ENCODE measurements around the gene SLC6A18.

SLC6A18 gene

DNA sequence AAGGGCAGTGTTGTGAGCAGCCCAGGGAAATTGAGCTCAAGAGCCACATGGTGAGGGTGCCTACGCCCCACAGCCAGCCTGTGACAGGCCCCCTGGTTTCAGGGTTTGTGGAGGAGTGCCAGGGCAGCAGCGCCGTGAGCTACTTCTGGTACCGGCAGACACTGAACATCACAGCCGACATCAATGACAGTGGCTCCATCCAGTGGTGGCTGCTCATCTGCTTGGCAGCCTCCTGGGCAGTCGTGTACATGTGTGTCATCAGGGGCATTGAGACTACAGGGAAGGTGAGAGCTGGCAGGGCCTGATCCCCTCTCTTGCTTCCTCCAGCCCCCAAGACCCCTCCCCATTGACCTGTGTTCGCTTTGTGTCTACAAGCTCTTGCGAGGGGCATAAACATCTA is 10.2 kb downstream of the SLC6A18 start:
- peak; percentile 26 for DNase-seq (ENCODE audit: low spot score)

DNA sequence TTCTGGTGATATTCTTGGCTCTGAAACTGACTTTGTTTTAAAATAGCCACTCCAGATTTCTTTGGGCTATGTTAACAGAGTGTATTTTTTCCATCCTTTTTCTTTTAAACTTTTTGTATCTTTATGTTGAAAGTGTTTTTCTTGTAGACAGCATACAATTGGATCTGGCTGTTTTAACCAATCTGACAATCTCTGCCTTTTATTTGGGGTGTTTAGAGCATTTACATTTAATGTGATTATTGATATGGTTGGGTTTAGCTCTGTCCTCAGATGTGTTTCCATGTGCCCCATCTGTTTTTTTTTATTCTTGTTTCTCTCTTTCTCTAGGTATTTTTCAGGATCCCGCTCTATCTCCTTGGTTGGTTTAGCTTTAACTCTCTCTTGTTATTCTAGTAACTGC is 10.7 kb downstream of the SLC6A18 start:
- DNase-seq (ENCODE audit: low spot score): no peak

DNA sequence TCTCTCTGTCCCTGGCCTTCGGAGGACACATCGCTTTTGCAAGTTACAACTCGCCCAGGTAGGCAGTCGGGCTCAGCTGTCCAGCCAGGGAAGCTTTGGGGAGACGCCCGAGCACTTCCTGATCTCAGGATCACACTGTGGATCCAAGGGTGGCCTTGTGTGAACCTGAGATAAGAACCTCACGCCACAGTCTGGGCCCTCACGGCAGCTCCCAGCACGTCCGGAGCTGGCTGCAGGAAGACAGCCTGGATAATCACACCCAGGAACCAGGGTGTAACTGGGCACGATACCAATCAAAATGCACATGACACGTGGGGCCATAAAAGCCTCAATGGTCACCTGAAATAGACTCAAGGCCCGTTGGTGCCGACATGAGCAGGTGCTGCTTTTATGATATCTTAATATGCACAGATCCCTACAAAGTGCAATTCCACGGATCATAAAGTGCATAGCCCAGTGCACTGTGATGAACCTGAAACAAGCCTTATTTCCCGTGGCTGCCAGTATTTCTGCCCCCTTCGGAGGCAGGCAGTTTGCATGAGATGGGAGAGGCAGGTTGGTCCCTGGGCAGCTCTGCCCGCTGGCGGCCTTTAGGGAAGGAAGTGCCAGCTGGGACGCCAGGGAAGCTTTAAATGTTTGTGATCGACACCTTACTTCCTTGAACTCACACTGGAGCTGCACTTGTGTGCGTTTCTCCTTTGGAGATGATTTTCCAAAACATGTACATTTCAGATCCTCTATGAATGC is 14.5 kb downstream of the SLC6A18 start:
- DNase-seq (ENCODE audit: low spot score): no peak

DNA sequence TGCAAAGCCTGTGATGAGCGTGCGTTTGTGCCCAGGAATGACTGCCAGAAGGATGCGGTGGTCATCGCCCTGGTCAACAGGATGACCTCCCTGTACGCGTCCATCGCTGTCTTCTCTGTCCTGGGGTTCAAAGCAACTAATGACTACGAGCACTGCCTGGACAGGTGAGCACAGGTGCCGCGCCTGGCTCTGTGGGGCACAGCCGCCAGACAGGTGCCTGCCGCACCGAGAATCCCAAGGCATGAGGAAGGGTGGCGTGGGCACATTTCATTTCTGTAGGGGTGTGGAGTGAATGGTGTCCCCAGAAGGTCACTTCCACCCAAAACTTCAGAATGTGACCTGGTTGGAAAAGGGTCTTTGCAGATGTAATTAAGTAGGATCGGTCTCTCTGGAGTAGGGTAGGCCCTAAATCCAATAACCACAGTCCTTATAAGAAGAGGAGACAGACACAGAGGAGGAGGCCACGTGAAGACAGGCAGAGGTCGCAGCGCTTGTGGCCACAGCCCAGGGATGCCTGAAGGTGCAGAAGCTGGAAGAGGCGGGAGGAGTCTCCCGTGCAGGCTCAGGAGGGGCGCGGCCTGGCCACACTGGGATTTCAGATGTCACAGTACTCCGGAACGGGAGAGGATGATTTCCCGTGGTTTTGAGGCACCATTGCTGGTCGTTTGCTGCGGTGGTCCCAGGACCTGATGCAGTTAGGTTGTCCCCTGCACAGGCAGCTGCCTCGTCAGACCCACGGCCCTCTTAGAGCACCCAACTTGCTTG is 15.5 kb downstream of the SLC6A18 start:
- DNase-seq (ENCODE audit: low spot score): no peak

DNA sequence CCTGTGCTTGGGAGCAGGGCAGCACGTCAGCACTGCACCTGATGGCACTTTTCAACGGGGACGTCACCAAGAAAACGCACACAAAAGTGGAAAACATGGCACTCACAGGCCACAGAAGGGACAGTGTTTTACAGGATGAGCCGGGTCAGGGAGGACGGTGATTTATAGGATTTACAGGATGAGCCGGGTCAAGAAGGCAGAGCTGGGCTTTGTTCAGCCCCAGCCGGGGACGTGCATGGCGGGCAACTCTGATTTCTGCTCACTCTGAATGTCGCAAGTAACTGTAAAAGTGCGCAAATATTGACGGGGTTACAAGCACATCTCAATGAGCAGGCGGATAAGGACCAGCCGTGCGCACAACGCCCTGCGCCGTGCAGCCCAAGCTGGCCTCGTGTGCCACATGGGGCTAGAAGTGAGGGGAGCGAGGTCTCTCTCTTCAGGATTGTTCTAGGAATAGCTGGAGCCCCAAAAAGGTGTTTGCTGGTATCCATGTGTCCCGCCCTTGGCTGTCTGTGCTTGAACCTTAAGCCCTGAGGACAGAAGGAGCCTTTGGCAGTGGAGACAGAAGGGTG is 16.4 kb downstream of the SLC6A18 start:
- DNase-seq (ENCODE audit: low spot score): no peak

DNA sequence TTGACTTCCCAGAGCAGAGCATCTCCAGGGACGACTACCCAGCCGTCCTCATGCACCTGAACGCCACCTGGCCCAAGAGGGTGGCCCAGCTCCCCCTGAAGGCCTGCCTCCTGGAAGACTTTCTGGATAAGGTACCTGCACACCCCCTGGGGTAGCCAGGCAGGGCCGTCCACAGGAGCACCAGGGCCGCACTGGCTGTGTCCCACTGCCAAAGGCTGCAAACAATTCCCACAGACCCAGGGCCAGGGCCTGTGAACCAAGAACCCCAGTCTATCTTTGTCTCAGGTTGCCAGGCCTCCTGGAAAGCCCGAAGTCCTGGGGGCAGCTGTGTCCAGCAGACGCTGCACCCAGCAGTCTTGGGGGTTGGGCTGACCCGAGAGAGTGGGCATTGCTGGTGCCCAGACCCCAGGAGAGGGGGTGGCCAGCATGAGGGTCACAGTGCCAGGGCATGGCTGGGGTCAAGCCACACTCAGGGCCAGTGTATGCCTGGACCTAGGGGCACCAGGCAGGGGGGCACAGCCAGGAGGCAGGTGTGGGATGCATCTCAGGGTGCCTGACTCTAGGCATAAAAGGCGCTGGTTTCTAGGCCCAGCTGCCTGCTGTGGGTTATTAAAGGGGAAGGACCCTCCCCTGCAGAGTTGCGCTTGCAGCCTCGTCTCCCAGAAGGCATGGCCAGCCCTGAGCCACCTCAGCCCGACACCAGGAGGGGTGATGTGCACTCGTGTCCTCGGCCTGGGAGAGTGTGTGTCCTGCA is 17.7 kb downstream of the SLC6A18 start:
- DNase-seq (ENCODE audit: low spot score): no peak

DNA sequence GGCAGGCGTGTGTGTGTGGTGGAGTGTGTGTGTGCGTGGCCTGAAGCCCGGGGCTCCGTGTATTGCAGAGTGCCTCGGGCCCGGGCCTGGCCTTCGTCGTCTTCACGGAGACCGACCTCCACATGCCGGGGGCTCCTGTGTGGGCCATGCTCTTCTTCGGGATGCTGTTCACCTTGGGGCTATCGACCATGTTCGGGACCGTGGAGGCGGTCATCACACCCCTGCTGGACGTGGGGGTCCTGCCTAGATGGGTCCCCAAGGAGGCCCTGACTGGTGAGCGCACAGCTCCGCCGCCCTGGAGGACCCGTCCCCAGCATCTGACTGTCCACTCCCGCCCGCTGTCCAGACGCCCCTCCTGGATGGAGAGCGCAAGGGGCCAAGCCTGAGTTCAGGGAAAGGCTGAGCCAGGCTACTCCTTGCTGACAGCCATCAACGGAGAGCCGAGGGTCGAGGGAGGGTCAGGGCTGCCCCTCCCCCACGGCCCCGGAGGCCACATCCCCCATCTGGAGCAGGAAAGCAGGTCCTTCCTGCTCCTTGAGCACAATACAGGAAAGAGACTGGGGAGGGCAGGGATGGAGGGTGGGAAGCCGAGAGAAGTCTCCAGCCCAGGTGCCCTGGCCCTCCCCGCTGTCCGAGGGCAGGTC is 18.4 kb downstream of the SLC6A18 start:
- no peak for DNase-seq (ENCODE audit: low spot score)

DNA sequence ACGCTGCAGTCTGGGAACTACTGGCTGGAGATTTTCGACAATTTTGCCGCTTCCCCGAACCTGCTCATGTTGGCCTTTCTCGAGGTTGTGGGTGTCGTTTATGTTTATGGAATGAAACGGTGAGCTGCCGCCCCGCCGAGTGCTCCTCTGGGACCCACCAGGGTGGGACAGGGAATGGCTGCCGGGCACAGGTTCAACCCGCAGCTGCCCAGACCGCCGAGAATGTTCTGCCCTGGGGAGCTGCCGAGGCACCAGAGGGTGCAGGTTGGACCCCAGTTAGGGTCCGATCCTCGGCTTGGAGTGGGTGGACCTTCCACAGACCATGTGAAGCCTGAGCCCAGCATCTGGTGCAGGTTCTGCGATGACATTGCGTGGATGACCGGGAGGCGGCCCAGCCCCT is 19.1 kb downstream of the SLC6A18 start:
- DNase-seq (ENCODE audit: low spot score): no peak

DNA sequence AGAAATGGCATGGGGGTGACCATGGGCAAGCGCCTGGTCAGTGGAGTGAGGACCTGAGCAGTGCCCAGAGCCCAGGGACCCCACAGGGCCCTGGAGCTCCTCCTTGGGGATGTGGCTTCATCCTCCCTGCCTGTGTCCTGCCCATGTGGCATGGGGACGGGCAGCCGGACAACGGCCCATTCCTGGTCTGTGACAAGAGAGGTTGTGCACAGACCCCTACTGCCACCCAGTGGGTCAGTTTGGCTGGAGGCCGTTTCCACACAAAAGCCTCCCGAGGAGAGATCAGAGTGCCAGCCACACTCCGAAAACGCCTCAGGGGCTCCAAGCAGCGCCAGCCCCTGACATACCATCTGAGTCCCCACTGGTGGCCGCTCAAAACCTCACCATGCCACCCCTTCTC is 19.8 kb downstream of the SLC6A18 start:
- DNase-seq (ENCODE audit: low spot score): no peak

DNA sequence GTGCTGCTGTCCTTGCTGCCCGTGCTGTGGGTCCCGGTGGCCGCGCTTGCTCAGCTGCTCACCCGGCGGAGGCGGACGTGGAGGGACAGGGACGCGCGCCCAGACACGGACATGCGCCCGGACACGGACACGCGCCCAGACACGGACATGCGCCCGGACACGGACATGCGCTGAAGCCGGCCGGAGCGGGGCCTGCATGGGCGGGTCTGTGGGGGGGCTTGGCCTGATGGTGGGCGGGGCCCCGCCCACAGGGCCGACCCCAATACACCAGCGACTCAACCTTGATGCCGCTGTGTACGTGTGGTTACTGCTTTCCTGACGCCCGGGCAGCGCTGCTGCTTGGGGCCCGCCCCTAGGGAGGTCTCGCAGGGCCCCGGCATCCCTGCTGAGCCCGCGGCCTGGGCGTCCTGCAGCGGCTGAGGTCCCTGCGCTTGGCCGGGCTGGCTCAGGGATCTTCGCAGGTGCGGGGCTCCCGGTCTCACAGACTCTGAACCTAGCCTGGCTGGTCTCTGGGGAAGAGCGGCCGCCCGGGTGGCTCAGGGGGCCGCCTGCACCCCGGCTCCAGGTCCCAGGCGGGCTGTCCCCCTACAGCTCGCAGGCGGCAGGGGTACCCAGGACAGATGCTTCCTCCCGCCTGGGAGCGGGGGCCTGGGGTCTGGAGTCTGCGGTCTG is 20.9 kb downstream of the SLC6A18 start:
- no peak for DNase-seq (ENCODE audit: low spot score)

DNA sequence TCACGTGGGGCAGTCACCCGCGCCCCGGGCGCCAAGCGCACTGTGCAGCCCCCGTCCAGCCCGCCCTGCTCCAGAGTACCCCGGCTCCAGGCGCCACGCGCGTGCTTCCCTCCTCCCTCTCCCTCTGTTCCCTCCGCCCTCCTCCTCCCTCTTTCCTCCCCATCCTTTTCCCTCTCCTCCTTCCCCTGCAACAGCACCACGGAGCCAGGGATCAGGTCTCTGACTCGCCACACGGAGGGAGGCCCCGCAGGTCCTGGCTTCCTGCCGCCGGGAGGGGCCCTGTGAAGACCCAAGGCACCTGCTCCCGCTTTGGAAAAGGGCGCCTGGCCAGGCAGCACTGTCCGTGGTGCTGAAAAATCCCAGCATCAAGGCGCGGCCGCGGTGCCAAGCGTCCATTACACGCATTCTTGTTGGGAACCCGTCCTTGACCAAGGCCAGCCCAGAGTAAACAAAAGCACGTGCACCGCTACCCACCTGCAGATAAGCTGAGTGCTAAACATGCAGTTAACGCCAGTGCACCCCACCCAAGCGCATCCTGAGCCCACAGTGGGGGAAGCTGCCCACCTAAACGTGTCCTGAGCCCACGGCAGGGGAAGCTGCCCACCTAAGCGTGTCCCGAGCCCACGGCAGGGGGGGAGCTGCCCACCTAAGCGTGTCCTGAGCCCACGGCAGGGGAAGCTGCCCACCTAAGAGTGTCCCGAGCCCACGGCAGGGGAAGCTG is 21.7 kb downstream of the SLC6A18 start:
- DNase-seq (ENCODE audit: low spot score): no peak

DNA sequence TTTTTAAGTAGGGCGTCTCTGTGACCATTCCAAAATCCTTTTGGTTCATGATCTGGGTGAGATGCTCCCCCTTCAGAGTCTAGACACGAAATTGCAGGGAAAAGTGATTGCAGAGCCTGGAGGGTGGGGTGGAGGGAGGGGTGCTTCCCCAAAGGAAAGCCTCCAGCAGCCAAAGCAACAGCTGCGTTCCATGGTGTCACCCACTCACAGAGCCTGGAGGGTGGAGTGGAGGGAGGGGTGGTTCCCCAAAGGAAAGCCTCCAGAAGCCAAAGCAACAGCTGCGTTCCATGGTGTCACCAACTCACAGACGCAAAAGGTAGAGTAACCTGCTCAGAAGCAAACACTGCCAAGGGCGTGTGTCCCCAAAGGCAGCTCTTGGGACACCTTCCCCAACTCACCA is 22.6 kb downstream of the SLC6A18 start:
- DNase-seq (ENCODE audit: low spot score): no peak

DNA sequence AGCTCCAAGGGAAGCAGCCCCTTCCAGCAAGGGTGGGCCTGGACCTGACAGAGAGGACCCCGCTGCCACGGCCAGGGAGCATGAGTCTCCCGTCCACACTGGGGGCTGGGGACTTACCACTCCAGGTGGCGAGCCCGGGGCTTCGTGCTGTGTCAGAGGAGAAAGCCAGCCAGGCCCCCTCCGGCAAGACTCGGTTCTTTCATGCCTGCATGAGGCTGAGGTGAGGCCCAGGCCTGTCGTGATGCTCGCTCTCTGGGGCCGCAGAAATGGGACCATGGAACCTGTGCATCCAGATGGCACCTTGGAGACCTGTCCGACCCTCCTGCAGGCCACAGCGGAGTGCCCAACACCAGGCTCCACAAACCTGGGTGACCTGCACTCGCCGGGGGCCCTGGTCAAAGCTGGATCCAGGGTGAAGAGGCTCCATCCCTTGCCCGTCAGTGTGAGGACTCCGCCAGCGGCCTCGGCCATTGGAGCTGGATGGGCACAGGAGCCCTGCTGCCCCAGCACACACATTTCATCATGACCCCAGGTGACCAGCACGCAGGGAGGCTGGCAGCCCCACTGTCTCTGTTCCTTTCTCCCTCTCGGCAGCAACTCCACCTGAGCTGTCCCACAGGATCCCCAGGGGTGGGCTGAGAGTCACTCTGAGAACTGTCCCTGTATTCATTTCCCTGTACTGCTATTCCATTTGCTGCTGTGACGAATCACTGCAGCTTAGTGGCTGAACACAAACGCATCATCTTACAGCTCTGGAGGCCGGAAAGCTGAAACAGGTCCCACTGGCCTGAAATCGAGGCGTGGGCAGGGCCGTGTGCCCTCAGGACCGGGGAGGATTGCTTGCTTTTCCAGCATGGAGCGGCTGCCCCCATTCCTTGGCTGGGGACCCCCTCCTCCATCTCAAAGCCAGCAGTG is 24.4 kb downstream of the SLC6A18 start:
- no peak for DNase-seq (ENCODE audit: low spot score)

DNA sequence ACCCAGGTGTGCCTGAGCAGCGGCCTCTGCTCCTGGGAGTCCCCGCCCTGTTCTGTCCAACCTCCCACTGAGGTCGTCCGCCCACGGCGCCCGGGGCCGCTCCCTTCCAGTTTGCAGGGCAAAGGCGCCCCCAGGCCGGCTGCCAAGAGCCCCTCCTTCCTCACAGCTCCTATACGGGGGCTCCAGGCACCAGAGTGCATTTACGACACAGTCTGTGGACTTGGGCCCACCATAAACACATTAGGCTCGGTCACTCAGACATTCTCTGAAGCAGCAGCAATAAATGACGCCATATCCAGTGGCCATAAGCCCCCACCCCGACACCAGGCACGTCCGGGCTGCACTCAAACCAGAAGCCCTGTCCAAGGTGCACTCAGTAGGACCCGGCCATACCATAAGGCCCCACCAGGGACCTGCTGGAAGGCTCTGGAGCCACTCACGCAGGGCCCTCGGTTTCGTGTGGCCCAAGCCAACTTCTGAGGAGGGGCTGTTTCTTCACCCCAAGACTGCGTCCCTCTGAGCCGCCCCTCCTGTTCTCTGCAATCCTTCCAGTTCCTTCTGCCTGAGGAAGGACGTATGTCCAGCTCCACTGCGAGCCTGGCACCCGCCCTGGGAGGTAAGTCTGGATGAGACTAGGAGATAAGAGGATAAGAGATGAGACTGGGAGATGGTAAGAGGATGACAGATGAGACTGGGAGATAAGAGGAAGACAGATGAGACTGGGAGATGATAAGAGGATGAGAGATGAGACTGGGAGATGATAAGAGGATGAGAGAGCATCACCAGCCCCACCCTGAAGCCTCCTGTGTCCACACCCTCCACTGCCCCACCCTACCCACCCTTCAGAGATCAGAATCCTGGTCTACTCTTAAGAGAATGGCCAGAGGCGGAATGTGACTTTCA is 26.7 kb downstream of the SLC6A18 start:
- DNase-seq (ENCODE audit: low spot score): no peak

DNA sequence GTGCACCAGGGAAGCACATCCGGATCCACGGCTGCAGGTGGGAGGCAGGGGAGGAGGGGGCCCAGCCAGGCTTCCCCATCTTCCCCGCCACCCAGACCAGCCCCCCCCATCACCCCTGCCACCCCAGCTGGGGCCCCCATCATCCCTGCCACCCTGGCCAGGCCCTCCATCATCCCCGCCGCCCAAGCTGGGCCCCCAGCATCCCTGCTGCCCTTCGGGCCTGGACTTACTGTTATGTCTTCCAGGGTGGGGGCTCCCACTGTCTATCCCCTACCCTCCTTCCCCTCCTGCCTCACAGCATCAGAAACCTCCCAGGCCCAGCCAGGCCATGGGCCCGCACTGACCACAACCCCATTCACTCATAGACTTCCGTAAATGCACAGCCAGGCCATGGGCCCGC is 27.5 kb downstream of the SLC6A18 start:
- DNase-seq (ENCODE audit: low spot score): no peak

DNA sequence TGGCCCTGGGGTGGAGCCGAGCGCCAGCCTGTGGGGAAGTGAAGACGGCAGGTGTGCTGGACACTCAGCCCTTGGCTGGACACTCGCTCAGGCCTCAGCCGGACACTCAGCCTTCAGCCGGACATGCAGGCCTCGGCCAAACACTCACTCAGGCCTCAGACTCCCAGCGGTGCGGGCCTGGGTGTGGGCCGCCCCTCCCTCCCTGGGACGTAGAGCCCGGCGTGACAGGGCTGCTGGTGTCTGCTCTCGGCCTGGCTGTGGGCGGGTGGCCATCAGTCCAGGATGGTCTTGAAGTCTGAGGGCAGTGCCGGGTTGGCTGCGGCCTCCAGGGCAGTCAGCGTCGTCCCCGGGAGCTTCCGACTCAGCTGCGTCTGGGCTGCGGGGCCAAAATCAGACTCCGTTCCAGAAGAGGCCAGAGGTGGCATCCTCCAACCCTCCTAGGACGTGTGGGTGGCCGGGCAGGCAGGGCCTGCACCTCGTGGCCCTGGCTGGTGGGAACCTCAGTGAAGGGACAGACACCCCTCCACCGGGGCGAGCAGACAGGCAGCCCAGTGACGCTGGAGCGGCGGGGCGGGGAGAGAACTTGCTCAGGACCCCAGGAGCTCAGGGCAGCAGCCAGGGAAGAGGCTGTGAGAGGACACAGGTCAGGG is 28.4 kb downstream of the SLC6A18 start:
- no peak for DNase-seq (ENCODE audit: low spot score)

DNA sequence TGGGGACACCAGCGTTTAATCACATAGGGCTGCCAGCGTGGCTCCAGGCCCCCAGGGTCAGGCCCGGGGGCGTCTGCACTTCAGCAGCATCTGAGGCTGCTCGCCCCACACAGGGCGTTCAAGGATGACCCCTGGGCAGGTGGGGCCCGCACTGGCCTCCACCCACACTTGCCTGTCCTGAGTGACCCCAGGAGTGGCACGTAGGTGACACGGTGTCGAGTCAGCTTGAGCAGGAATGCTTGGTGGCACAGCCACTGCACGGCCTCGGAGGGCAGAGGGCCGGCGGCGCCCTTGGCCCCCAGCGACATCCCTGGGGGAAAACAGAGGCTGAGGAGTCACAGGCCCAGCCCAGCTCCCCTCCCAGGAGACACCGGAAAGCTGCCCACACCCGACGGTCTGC is 29.0 kb downstream of the SLC6A18 start:
- DNase-seq (ENCODE audit: low spot score): no peak

DNA sequence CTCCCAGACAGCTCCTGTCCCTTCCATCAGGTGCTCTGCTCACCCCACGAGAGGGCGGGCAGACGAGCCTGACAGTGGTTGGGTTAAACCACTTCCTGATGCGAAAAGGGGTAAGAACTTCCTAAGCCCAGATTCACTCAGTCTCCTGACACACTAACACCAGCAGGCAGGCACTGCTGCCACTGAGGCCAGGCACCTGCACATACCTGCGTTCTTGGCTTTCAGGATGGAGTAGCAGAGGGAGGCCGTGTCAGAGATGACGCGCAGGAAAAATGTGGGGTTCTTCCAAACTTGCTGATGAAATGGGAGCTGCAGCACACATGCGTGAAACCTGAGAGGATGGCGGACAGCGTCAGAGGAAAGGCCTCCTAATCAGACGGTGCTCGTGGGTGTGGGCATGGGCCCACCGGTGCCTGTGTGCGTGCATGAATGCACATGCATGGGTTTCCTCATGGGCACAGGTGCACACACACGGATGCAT is 29.9 kb downstream of the SLC6A18 start:
- DNase-seq (ENCODE audit: low spot score): no peak

Measured in hematopoietic multipotent progenitor cell treated with erythropoietin and hydrocortisone succinate and interleukin-3 and kit ligand, for 17 days (in vitro differentiated cells).